SHP77 treated with DMSO at 0.1 percent for 48 hours (cell line): Measurements from ENCODE around the gene DAND5.

Experiments used
- DNase-seq: peaks from one replicate; lab custom pipeline; 2025; lab: John Stamatoyannopoulos, UW

Gene DAND5, protein sequence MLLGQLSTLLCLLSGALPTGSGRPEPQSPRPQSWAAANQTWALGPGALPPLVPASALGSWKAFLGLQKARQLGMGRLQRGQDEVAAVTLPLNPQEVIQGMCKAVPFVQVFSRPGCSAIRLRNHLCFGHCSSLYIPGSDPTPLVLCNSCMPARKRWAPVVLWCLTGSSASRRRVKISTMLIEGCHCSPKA

DNA sequence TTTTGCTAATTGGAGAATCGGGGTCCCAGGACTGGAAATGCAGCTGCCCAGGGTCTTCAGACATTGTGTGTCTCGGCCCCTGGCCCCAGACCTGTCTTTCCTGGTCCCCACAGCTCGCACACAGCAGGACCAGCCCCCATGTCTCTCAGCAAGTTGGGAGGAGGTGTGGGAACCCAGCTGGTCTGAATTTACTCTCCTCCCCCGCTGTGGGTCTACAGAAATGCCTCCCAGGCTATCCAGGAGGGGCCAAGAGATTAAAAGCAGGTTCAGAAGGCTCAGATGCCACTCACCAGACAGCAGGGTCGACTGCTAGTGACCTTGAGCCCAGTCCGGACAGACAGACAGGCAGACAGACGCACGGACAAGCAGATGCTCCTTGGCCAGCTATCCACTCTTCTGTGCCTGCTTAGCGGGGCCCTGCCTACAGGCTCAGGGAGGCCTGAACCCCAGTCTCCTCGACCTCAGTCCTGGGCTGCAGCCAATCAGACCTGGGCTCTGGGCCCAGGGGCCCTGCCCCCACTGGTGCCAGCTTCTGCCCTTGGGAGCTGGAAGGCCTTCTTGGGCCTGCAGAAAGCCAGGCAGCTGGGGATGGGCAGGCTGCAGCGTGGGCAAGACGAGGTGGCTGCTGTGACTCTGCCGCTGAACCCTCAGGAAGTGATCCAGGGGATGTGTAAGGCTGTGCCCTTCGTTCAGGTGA lies at the start of gene DAND5:
TSS of gene DAND5 (plus strand) at position 285 of the 697 bp plus-strand sequence. CDS start at position 370, 85 bp downstream.
- no peak for DNase-seq

DNA sequence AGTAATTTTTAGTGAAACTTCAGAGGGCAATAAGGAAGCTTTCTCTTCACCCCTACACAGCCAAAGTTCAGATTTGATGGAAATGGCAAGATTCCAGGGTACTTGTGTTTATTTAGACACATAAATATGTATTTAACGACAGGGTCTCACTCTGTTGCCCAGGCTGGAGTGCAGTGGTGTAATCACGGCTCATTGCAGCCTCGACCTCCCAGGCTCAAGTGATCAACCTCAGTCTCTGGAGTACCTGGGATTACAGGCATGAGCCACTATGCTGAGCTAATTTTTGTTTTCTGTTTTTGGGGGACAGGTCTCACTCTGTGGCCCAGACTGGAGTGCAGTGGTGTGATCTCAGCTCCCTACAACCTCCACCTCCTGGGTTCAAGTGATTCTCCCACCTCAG lies 48.3 kb upstream of the DAND5 start:
- DNase-seq: no peak

DNA sequence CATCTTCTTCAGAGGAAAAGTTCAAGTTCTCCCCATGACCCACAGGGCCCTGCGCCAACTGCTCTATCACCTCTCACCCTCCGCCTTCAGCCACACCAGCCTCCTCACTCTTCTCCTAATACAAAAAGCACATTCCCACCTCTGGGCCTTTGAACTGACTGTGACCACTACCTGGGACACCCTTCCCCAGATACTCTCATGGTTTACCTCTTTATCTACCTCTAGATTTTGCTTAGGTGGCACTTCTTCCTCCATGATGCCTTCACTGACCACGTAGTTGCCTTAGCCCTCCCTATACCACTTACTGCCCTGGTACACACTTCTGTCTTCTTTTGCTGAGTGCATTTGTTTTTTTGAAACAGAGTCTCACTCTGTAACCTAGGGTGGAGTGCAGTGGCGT lies 46.4 kb upstream of the DAND5 start:
- DNase-seq: no peak

DNA sequence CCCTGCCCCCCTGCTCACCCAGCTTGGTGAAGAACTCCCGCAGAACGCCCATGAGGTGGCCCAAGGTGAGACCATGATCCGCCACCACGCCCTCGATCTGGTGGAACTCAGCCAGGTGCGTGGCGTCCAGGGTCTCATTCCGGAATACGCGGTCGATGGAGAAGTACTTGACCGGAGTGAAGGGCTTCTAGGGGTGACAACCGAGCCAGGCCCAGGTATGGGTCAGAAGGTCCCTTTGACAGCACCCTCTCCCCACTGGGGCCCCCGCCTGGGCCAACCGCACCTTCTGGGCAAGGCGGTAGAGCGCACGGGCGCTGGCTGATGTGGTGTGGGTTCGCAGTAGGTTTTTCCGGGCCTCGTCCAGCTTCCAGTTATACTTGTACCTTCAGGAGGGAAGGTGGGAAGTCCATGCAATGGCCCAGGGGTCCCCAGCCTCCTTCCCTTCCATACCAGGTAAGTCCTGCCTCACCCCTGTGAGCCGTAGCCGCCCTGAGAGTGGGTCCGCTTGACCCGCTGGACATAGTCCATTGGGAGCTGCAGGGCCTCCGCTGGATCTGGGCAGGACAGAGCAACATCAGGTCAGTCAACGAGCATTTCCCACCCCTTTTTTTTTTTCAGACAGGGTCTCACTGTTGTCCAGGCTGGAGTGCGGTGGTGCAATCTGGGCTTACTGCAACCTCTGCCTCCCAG lies 44.6 kb upstream of the DAND5 start:
- DNase-seq: no peak

DNA sequence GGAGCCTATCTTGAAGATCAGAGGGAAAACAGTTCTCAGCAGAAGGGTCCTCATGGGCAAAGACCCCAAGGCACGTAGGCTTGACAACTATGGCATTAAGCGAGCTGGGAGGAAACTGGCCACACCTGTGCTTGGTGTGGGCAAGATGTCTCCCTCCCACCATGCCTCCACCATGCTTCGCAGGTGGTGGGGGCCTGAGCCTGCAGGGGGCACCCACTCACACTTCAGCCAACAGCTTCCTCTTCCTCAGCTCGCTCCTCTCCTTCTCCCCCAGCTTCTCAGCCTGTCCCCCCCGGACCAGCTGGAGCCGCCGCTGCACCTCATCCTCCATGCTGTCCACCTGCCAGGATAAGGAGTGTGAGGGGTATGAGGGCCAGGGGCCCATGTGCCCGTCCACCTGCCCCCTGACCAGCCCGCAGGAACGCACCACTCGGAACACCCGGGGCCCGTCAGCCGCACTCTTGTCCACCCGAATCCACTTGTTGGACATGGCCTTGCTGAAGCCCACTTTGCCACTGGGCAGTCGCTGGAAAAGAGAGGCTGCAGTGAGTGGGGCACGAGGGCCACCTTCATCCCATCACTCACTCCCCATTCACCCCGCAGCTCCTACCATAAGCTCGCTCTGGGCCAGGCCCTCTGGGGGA lies 39.3 kb upstream of the DAND5 start:
- no peak for DNase-seq

DNA sequence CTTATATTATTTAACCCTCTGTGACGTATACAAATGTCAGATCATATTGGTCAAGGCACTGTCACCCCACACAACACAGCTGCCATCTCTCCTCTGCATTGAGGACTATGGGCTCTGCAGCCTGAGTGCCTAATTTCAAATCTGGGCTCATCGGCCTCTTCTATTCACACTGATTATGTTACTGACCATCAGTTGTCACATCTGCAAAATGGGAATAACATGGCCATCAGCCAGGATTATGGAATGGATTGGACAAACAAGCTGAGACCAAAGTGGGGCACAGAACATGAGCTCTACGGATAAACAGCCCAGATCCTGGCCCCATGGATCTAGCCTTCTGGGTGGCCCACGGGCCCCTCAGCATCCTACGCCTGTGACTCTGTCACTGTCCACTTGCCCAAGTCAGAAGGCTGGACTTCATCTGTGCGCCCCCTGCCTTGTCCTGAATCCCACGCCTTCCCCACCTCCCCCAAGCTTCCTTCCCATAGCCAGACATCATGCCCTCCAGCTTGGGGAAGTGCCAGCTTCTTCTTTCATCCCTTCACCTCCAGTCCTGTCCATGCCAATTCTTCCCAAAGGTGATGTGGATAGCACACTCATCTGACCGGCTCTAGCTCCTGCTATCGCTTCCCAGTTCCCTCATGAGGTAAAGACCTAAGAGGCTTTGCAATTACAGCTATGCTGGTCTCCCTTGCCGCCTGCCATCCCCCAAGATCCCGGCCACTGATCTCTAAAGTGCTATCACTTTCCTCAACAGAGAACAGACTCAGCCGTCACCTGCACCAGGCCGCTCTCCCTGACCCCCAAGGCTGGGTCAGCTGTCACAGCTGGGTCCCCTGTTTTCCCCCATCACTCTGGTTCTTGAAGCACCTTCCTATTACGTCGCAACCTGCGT lies 36.7 kb upstream of the DAND5 start:
- no peak for DNase-seq

DNA sequence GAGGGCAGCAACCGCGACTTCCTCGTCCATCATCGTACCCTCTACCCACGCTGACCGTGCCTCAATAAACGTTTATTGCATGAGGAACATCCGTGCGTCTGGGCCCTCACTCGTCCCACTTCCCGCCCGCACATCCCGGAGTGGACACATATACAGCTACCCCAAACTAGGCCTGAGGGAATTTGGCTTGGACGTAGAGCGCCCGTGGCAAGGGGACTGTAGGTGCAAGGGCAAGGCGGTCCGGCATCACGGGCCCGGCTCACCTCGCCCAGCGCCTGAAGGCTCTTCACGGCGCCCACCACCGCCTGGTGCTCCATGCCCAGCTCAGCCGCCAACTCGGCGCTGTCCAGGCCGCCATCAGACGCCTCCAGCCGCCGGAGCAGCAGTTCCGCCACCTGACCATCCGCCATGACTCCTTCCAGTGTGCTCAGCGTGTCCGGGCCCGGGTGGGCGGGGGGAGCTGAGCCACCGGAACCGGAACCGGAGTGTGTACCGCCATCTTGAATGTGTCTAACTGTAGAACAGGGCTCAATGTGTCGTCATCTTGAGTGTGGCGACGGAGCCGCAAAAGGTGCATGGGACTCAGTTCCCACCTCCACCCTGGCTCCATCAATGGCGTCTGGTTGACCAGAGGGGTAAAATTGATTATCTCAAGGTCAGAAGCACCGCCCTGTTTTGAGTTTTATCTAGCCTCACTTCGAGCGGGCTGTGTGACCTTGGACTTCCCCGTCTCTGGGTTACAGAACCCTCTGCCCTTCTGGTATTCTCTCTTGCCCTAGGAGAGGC lies 35.9 kb upstream of the DAND5 start, which contains the start of gene FARSA:
TSS of gene FARSA (minus strand) at position 425 of the 786 bp plus-strand sequence. CDS start at position 410, 15 bp downstream.
- peak; percentile 75 for DNase-seq

DNA sequence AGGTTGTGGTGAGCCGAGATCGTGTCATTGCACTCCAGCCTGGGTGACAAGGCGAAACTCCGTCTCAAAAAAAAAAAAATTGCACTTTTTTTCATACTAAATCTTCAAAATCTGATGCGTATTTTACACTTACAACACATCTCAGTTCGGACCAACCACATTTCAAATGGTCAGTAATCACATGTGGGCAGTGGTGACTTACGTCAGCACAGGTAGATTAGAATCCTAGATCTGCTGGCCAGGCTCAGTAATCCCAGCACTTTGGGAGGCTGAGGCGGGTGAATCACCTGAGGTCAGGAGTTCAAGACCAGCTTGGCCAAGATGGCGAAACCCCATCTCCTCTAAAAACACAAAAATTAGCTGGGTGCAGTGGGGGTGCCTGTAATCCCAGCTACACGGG lies 34.3 kb upstream of the DAND5 start:
- no peak for DNase-seq

DNA sequence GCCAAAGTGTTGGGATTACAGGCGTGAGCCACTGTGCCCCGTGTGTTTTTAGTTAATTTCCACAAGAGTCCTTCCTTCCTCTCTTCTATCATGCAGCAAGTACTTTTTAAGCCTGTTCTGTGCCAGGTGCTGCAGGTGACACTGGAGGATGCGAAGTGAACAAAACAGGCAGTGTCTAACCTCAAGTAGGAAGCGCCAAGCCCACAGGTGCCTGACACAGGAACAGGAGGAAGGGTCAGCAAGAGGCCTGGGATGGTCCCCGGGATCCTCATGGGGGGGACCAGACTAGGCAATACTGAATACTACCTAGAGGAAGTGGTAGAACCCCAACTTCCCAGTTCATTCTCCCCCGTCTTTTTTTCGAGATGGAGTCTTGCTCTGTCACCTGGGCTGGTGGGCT lies 32.8 kb upstream of the DAND5 start:
- DNase-seq: no peak

DNA sequence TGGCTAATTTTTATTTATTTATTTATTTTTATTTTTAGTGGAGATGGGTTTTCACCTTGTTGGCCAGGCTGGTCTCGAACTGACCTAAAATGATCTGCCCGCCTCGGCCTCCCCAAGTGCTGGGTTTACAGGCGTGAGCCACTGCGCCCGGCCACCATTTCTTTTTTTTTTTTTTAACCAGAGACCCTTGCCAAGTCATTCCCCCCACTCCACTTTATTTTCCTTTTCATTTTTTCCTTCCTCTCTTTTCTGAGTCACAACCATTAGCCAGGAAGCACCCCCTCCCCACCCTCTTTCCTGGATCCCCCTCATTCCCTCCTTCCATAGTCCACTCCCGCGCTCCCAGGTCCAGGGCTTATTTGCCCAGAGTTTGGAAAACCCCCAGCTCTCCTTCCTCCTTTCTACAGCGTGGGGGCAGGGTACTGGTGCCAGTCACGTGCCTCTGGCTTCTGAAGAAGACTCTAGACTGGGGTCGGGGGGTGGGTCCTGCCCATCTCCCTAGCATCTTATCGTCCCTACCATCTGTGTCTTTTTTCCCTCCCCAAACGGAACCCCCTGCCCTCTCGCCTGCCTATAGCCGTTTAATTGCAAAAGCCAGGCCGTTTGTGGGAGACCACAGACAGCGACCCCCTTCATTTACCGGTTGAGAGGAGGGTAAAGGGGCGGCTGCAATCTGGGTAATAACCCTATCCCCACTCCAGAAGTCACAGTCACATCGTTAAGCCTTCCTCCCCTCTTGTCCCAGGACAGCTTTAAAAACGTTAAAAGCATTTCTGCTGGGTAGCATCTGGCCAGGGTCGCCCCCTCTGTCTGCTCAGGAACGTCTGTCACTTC lies 32.1 kb upstream of the DAND5 start:
- DNase-seq: no peak

DNA sequence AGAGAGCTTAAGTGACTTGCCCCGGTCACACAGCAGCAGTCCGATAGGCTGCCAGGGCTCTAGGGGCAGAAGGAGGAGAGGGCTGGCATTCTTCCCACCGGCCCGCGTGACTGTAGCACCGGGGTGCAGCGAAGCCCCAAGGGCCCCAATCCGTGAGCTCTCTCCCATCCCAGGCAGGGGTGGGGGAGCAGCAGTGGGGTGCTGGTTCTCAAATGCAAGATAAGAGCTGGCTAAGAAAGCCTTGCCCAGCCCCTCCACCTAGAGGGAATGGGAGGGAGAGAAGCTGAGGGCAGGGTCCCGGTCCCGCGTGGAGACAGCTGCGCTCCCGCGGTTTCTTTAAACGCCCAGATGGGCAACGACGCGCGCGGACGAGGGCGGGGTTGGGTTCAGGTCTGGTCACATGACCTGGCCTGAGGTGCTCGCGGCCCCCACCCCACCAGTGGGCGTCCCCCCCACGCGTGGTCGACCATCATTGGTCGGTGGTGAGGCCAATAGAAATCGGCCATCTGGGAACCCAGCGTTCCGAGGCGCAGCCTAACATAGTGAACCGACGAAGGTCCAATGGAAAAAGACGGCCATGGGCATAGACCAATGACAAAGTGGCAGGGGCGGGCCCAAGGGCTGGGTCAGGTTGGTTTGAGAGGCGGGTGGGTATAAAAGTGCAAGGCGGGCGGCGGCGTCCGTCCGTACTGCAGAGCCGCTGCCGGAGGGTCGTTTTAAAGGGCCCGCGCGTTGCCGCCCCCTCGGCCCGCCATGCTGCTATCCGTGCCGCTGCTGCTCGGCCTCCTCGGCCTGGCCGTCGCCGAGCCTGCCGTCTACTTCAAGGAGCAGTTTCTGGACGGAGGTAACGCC lies 31.2 kb upstream of the DAND5 start, which contains the start of gene CALR:
TSS of gene CALR (plus strand) at position 683 of the 852 bp plus-strand sequence. CDS start at position 754, 71 bp downstream.
- DNase-seq: peak; percentile 96

DNA sequence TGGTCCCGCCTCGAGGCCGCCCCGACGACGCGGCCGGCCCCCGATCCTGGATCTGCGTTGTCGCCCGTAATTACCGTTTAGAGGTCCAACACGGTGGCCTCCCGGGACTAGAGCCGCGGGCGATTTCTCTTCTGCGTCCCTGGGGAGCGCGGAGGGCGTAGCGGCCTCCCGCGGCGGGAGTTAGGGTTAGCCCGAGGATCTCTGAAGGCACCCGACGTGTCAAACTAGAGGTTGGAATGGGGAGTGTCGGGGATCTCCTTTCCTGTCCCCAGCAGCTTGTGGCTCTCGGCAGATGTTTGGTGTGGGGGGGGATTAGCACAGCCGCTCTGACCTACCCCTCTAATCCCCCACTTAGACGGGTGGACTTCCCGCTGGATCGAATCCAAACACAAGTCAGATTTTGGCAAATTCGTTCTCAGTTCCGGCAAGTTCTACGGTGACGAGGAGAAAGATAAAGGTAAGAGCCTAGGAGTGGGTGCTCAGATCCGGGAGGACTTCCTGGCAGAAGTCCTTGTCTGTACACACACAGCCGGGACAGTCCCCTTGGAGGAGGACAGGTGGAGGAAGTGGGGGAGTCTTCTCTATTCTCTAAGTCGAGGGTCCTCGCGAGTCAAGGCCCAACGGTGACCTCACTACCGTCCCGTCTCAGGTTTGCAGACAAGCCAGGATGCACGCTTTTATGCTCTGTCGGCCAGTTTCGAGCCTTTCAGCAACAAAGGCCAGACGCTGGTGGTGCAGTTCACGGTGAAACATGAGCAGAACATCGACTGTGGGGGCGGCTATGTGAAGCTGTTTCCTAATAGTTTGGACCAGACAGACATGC lies 30.4 kb upstream of the DAND5 start:
- DNase-seq: no peak

DNA sequence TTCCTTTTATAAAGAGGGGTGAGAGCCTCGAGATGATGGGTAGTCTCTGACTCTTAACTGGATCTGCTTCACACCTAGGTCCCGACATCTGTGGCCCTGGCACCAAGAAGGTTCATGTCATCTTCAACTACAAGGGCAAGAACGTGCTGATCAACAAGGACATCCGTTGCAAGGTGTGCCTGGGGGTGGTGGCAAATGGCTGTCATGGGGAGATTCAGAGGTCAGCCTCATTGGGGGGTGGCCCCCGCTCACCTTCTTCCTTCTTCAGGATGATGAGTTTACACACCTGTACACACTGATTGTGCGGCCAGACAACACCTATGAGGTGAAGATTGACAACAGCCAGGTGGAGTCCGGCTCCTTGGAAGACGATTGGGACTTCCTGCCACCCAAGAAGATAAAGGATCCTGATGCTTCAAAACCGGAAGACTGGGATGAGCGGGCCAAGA lies 29.4 kb upstream of the DAND5 start:
- DNase-seq: no peak

DNA sequence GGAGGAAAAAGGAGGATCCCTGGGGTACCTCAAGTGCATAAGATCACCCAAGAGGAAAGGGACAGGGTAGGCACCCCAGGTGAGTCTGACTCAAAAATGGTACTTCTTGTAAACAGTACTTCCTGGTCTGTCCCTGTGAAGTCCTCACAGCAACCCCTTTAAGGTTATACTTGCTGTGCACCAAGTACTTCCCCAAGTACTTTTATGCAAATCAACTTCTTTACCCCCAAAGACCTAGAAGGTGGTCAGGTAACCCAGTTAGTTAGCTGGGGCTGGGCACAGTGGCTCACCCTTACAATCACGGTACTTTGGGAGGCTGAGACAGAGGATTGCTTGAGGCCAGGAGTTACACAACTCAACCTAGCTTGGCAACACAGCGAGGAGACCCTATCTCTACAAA lies 28.5 kb upstream of the DAND5 start:
- no peak for DNase-seq

DNA sequence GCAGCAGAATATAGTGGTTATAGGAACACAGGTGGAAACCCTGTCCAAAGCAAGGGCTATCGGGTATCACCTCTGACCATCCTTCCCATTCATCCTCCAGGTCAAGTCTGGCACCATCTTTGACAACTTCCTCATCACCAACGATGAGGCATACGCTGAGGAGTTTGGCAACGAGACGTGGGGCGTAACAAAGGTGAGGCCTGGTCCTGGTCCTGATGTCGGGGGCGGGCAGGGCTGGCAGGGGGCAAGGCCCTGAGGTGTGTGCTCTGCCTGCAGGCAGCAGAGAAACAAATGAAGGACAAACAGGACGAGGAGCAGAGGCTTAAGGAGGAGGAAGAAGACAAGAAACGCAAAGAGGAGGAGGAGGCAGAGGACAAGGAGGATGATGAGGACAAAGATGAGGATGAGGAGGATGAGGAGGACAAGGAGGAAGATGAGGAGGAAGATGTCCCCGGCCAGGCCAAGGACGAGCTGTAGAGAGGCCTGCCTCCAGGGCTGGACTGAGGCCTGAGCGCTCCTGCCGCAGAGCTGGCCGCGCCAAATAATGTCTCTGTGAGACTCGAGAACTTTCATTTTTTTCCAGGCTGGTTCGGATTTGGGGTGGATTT lies 25.8 kb upstream of the DAND5 start:
- no peak for DNase-seq

DNA sequence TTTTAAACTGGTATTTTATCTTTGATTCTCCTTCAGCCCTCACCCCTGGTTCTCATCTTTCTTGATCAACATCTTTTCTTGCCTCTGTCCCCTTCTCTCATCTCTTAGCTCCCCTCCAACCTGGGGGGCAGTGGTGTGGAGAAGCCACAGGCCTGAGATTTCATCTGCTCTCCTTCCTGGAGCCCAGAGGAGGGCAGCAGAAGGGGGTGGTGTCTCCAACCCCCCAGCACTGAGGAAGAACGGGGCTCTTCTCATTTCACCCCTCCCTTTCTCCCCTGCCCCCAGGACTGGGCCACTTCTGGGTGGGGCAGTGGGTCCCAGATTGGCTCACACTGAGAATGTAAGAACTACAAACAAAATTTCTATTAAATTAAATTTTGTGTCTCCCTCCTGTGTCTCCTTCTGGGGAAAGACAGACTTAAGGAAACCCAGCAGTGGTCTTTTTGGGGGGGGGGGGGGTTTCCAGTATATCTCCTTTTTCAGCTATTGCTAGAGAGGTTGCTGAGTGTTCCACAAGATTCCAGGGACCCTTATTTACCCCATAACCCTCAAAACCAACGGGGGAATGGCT lies 25.2 kb upstream of the DAND5 start:
- DNase-seq: no peak

DNA sequence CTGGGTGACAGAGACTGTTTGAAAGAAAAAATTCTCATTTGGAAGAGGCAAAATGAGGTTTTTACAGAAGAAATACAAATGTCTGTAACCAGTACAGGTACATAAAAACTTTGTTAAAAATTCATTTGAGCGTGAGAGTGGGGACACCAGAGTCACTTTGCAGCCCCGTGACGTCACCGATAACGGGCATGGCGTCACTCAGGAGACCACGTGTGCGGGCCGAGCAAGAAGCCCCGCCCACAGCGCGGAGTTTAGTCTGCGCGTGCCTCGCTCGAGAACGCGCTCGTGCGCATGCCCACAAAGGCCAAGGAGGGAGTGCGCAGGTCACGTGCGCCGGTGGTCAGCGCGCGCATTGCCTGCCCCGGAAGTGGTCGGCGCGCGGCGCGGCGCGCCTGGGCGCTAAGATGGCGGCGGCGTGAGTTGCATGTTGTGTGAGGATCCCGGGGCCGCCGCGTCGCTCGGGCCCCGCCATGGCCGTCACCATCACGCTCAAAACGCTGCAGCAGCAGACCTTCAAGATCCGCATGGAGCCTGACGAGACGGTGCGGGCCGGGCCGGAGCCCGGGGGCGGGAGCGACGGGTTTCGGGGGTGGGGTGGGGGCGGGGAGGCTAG lies 23.8 kb upstream of the DAND5 start, which contains the start of gene RAD23A:
TSS of gene RAD23A (plus strand) at position 384 of the 613 bp plus-strand sequence. CDS start at position 471, 87 bp downstream.
- DNase-seq: peak; percentile 84
